Tibial nerve (tissue), 4 donors: ENCODE results near the gene FPGT.

Source experiments
- CTCF ChIP-seq, 5 experiments: fragments of 200-600 bp in 3 of 5; fragments of 450-650 bp in 2 of 5; sonication (generic) in 3 of 5; IDR thresholded peaks; one replicate each; pipeline ENCODE4 v1.5.1; 2016 to 2019; ENCODE audit warnings: antibody characterized with exemption in 5 of 5, mild to moderate bottlenecking in 3 of 5, moderate library complexity in 2 of 5
- EP300 ChIP-seq, 2 donors: sonication (generic); formaldehyde crosslinking; IDR thresholded peaks; one replicate each; pipeline ENCODE4 v1.6.1; 2017; ENCODE audit warnings: antibody characterized with exemption in 2 of 2, mild to moderate bottlenecking in 1 of 2

GRCh38 chr1:74237787-74238186 lies 39.7 kb downstream of the FPGT start:
- TF ChIP-seq CTCF (IDR thresholded peaks at IDR 0.05) (no peak), EP300 (IDR thresholded peaks at IDR 0.05) (no peak)
